HG03045 (cell line): ENCODE results near the gene FCER2.

Experiments used
- ATAC-seq: cut with Tn5 transposase; IDR thresholded peaks from one replicate; pipeline ENCODE4 v1.9.1; 2021; ENCODE audit warnings: mild to moderate bottlenecking, moderate library complexity; ENCODE audit not compliant: unreplicated experiment

FCER2 gene

GRCh38 chr19:7679771-7680605 lies 21.9 kb downstream of the FCER2 start:
- no peak for ATAC-seq

DNA sequence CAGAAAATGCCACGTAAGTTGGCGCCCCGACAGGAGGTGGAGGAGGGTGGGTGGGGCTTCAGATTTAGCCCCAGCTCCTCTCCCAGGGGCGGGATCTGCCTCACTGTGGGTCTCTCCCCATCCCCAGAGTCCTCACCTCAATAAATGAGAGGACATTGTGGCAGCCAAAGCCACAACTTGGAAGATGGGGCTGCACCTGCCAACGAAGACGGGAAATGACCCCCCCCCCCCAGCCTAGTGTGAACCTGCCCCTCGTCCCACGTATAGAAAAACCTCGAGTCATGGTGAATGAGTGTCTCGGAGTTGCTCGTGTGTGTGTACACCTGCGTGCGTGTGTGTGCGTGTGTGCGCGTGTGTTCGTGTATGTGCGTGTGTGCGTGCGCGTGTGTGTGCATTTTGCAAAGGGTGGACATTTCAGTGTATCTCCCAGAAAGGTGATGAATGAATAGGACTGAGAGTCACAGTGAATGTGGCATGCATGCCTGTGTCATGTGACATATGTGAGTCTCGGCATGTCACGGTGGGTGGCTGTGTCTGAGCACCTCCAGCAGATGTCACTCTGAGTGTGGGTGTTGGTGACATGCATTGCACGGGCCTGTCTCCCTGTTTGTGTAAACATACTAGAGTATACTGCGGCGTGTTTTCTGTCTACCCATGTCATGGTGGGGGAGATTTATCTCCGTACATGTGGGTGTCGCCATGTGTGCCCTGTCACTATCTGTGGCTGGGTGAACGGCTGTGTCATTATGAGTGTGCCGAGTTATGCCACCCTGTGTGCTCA lies 22.8 kb downstream of the FCER2 start:
- no peak for ATAC-seq

DNA sequence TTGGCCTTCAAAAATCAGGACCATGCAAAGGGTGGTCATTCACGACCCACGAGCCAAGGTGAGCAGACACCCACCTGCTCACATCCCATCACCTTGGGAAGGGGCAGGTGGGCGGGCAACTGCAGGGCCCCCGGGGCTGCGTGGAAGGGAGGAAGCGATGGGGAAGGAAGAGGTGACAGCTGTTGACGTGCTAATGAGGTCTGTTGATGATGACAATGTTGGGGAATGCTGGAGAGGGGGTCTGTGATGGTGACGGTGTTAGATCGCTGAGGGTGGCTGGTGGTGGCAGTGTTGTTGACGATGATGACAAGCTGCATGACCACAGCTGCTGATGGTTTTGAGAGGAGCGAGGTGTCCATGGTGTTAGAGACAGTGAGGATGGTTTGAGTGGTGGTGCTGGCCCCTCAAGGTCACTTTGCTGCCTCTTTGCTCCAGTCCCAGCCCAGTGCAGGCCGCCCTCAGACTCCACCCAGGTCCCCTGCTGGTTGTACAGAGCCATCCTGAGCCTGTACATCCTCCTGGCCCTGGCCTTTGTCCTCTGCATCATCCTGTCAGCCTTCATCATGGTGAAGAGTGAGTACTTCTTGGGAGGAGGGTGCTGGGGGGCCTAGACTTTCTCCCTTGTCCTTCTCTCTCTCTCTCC lies 24.1 kb downstream of the FCER2 start:
- no peak for ATAC-seq

GRCh38 chr19:7676854-7677253 lies 25.1 kb downstream of the FCER2 start, which contains the start of gene MCEMP1:
Gene MCEMP1, plus strand, starts transcription at chr19:7677090. Its CDS starts 31 bp downstream, at chr19:7677121.
- ATAC-seq = no peak

DNA sequence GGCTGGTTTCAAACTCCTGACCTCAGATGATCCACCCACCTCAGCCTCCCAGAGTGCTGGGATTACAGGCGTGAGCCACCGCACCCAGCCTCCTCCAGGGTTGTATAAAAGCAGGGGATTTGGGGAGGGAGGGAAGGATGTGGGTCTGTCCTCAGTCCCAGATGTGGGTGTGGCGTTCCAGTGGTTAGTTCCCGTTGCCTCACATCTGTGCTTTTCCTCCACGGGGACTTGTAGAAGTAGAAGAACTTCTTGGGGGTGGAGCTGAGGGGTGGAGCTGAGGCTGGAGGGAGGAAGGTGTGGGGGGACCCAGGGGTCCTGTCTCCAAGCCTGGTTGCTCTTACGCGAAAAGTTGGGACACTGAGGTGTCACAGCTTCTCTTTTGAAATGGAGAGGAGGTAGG lies 25.6 kb downstream of the FCER2 start:
- ATAC-seq = no peak

GRCh38 chr19:7674010-7675005 lies 27.6 kb downstream of the FCER2 start:
- no peak for ATAC-seq

DNA sequence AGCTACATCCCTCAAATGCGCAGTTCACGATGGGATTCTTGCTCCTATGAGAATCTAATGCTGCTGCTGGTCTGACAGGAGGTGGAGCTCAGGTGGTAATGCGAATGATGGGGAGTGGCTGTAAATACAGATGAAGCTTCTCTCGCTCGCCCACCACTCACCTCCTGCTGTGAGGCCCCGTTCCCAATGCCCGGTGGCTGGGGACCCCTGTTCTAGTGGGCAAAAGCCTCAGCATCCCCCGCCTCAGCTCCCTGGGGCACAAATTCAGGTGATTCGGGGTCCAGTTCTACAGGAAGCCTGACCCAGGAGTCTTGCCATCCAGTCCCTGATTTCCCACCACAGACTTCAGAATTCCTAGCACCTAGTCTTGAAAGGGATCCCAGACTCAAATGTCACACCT lies 29.4 kb downstream of the FCER2 start:
- ATAC-seq = no peak

DNA sequence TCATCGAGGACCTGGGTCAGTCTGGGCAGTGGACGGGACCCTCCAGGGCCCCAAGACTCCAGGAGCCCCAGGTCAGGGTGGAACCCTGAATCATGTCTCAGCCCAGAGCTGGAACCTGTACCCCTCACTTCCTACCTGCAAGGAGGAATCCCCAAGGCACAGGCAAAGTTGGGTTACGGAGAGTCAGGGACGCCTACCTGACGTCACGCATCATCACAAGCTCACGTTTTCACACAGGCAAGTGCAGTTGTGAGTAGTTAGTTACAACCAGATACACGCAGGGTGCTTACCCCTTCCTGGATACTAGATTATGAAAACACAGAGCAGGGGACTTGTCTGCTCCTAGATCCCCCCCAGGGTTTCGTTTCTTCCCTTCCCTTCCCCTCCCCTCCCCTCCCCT lies 31.1 kb downstream of the FCER2 start:
- ATAC-seq = no peak

GRCh38 chr19:7670150-7670783 lies 31.7 kb downstream of the FCER2 start:
- no peak for ATAC-seq

- ATAC-seq = no peak
Measured at GRCh38 chr19:7669641-7670040, 32.3 kb downstream of the FCER2 start.

DNA sequence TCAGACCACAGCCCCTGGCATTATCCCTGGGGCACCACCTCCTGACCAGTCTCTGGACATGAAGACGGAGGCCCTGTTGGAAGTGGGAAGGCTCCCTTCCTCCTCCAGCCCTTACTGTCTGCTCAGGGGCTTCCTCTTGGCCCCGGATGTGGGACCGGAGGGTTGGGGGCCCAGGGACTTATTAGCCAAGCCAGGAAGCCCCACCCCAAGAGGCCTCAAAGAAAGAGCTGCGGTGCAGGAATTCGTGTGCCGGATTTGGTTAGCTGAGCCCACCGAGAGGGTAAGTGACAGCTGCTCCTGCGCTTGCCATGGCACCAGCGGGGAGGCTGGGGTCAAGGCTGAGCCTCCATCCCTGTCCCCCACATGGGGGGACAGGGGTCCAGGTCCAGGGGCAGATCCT lies 33.1 kb downstream of the FCER2 start, which contains the start of gene RETN:
Gene RETN, plus strand, starts transcription at position 208 of the 400 bp plus-strand sequence. CDS start 278 bp downstream, outside the sequence.
- ATAC-seq = no peak

DNA sequence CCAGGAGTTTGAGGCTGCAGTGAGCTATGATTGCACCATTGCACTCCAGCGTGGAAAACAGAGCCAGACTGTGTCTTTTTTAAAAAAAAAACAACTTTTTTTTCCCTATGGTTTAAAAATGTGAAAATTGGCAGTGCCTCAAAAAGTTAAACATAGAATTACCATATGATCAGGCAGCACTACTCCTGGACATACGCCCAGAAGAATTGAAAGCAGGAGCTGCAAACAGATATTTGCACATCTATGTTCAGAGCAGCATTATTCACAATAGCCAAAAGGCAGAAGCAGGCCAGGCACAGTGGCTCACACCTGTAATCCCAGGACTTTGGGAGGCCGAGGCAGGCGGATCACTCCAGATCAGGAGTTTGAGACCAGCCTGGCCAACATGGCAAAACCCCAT lies 36.9 kb downstream of the FCER2 start:
- ATAC-seq = no peak

DNA sequence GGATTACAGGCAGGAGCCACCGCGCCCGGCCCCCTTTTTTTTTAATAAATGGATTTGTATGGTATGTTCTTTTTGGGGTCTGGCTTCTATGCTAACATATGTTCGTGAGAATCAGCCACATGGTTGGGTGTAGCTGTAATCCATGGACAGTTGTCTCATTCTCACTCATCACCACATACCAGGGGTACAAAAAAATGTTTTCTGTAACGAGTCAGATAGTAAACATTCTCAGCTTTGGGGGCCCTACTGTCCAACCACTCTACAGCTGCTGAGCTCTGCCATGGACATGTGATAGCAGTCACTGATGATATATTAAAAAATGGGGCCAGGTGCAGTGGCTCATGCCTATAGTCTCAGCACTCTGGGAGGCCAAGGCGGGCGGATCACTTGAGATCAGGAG lies 38.2 kb downstream of the FCER2 start:
- no peak for ATAC-seq

GRCh38 chr19:7662657-7663056 lies 39.3 kb downstream of the FCER2 start:
- no peak for ATAC-seq

DNA sequence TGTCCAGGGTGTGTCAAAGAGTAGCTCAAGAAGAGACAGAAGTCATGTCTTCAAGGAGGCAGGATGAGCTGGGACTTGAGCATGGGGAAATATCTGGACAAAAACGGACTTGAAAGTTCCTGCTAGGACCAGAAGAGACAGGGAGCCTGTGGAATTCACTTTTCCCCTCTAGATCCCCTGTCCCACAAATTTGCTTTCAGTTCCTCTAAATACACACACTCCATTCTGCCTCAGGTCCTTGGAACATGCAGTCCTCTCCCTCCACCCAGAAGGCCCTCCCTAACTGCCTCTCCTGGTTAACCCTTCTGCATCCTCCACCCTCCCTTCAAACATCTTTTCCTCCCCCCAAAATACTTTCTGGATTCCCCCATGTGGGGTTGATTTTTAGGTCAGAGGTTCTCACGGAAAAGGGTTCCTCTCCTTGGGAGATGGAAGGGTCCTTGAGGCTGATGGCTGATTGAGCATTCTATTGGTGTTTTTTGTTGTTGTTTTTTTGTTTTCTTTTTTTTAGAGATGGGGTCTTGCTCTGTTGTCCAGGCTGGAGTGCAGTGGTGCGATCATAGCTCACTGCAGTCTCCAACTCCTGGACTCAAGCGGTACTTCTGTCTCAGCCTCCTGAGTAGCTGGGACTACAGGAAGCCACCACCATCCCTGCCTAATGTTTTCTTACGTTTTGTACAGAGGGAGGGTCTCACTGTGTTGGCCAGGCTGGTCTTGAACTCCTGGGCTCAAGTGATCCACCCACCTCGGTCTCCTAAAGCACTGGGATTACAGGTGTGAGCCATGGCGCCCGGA lies 40.0 kb downstream of the FCER2 start:
- ATAC-seq = no peak

GRCh38 chr19:7658219-7658686 lies 43.7 kb downstream of the FCER2 start:
- no peak for ATAC-seq

GRCh38 chr19:7657131-7657751 lies 44.7 kb downstream of the FCER2 start:
- no peak for ATAC-seq

DNA sequence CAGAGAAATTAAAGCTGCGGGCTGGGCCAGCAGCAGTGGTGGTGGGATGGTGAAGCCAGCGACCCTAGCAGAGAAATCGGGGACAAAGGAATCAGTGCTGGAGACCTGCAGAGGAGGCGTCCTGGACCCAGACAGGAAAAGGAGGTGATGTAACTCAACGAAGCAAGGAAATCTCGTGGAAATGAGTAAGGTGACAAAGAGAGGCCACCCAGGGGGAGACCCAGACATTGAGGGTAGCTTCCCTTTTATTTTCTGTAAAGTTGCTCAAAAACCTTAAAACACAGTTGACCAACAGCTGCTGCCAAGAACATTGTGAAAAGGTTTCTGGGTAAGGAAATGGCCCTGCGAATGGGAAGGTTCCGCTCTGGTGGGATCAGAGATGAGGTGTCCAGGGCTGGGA lies 46.4 kb downstream of the FCER2 start:
- no peak for ATAC-seq
